Fibroblast of the aortic adventitia (primary cell): ENCODE data around the gene ATP6V0D1. TPM values are rescaled to one million over a fixed set of nuclear protein-coding genes. Genes with fewer than 3 reads are reported as not detected.

Experiments used
- small RNA-seq: library from RNA; depleted of rRNA; stranded (forward); fragments of <200 nt; gene quantifications from one replicate; pipeline ENCODE3, GENCODE V24; 2012
- total RNA-seq: library from RNA; depleted of rRNA; stranded (reverse); fragments of >200 nt; gene quantifications from 2 replicates; pipeline ENCODE4 v1.2.3, GENCODE V29; 2012; ENCODE audit warnings: low replicate concordance

ATP6V0D1 gene
- total RNA-seq, 1 donor: 114 TPM

Small RNA genes within 50 kb of the gene (small RNA-seq; reads per million reads assigned to genes)
- gene RNU1-123P: not detected

Other genes starting within 250 kb of the ATP6V0D1 start
- gene FHOD1, start 233.7 kb downstream of the ATP6V0D1 start, total RNA-seq: 14.1 and 19.7 TPM in 2 replicates
- 0.65 and 1.4 TPM in 2 replicates for gene SLC9A5, start 232.2 kb downstream of the ATP6V0D1 start, total RNA-seq
- gene PLEKHG4, start 201.6 kb downstream of the ATP6V0D1 start, total RNA-seq: 13.3 and 24.3 TPM in 2 replicates
- gene KCTD19, start 154.4 kb downstream of the ATP6V0D1 start, total RNA-seq: not detected in 2 replicates
- not detected in 2 replicates for gene LRRC36, start 154.3 kb downstream of the ATP6V0D1 start, total RNA-seq
- 0.74 and 0.99 TPM in 2 replicates for gene TPPP3, start 87.7 kb downstream of the ATP6V0D1 start, total RNA-seq
- 7.1 and 7.6 TPM in 2 replicates for gene ZDHHC1, start 64.7 kb downstream of the ATP6V0D1 start, total RNA-seq
- gene HSD11B2, start 50.0 kb downstream of the ATP6V0D1 start, total RNA-seq: not detected in 2 replicates
- gene AGRP, start 2.4 kb upstream of the ATP6V0D1 start, total RNA-seq: not detected in 2 replicates
- 29.3 and 64.7 TPM in 2 replicates for gene RIPOR1, start 47.7 kb upstream of the ATP6V0D1 start, total RNA-seq
- 22.1 and 34.3 TPM in 2 replicates for gene CTCF, start 81.4 kb upstream of the ATP6V0D1 start, total RNA-seq
- gene CARMIL2, start 164.0 kb upstream of the ATP6V0D1 start, total RNA-seq: 0.09 and 0.49 TPM in 2 replicates
- 8.8 and 23.1 TPM in 2 replicates for gene ACD, start 179.1 kb upstream of the ATP6V0D1 start, total RNA-seq
- gene PARD6A, start 179.8 kb upstream of the ATP6V0D1 start, total RNA-seq: 1.4 TPM in 1 of 2 replicates, not detected in the other
- gene ENKD1, start 185.6 kb upstream of the ATP6V0D1 start, total RNA-seq: 14.1 and 19.2 TPM in 2 replicates
- gene C16orf86, start 185.7 kb upstream of the ATP6V0D1 start, total RNA-seq: 3.3 and 14.8 TPM in 2 replicates
- gene GFOD2, start 238.2 kb upstream of the ATP6V0D1 start, total RNA-seq: 11.9 and 14.1 TPM in 2 replicates